Natural killer cell (primary cell): ENCODE data around the gene NR2C2. TPM values are rescaled to one million over a fixed set of nuclear protein-coding genes. Genes with fewer than 3 reads are reported as not detected.

ENCODE experiments used
- ATAC-seq, 3 donors: fragments of 150-1000 bp in 2 of 3; fragments of 200-7000 bp in 1 of 3; cut with Tn5 transposase; 1 replicate in 1 of 3; 2 replicates in 2 of 3; pipeline ENCODE4 v1.10.0; 2021; ENCODE audit warnings: mild to moderate bottlenecking in 2 of 3, moderate library complexity in 2 of 3
- DNase-seq, 2 donors: peaks; one replicate each; pipeline versions ENCODE4 v3.0.0 to v3.0.0-alpha.2; 2013 to 2021; ENCODE audit warnings: mixed read lengths in 1 of 2
- H3K27ac ChIP-seq: one replicate; pipeline ENCODE4 v1.5.1; 2013; ENCODE audit warnings: mild to moderate bottlenecking, low read length
- H3K27me3 ChIP-seq: one replicate; pipeline ENCODE4 v1.6.1; 2013; ENCODE audit warnings: low read length; ENCODE audit not compliant: control insufficient read depth, insufficient read depth
- H3K36me3 ChIP-seq: one replicate; pipeline ENCODE4 v1.6.1; 2013; ENCODE audit warnings: low read length; ENCODE audit not compliant: control insufficient read depth, insufficient read depth
- H3K4me1 ChIP-seq: one replicate; pipeline ENCODE4 v1.6.1; 2013; ENCODE audit warnings: low read length; ENCODE audit not compliant: control insufficient read depth, insufficient read depth
- H3K4me3 ChIP-seq: one replicate; pipeline ENCODE4 v1.5.1; 2013; ENCODE audit warnings: low read length
- H3K9me3 ChIP-seq: one replicate; pipeline ENCODE4 v1.6.1; 2013; ENCODE audit warnings: low read length; ENCODE audit not compliant: control insufficient read depth, insufficient read depth
- H3K27ac Mint-ChIP-seq, 2 donors: one replicate each; pipeline ENCODE4 v1.8.0; 2022; ENCODE audit warnings: mild to moderate bottlenecking in 2 of 2, mixed read lengths in 2 of 2, moderate library complexity in 1 of 2
- H3K27me3 Mint-ChIP-seq, 2 donors: one replicate each; pipeline ENCODE4 v1.8.0; 2022; ENCODE audit warnings: low read depth in 2 of 2, mixed read lengths in 2 of 2
- H3K36me3 Mint-ChIP-seq: one replicate; pipeline ENCODE4 v1.8.0; 2022; ENCODE audit warnings: mixed read lengths
- H3K4me1 Mint-ChIP-seq, 2 donors: one replicate each; pipeline ENCODE4 v1.8.0; 2022; ENCODE audit warnings: mixed read lengths in 2 of 2
- H3K4me3 Mint-ChIP-seq: one replicate; pipeline ENCODE4 v1.8.0; 2022; ENCODE audit warnings: mild to moderate bottlenecking, moderate library complexity, mixed read lengths
- H3K9me3 Mint-ChIP-seq, 2 donors: one replicate each; pipeline ENCODE4 v1.8.0; 2022; ENCODE audit warnings: mixed read lengths in 2 of 2
- CTCF ChIP-seq: fragments of 200-600 bp; IDR thresholded peaks from one replicate; pipeline ENCODE4 v1.8.0; 2022; ENCODE audit warnings: antibody characterized with exemption
- WGBS: methylation state at CpG from one replicate; pipeline ENCODE4 v1.1.7; 2013; ENCODE audit warnings: missing lambda C conversion rate; ENCODE audit not compliant: insufficient coverage; 5-methylcytosine and 5-hydroxymethylcytosine counted together
- intact Hi-C: fragments of 100-400 bp; cut with micrococcal nuclease; formaldehyde crosslinking; loops from one replicate; pipeline ENCODE4 v1.14.2; 2022
- total RNA-seq, 4 donors: library from RNA; stranded (reverse); fragments of 120-200 nt in 1 of 4; gene quantifications; one replicate each; pipeline versions ENCODE4 v1.2.3 to v1.2.4, GENCODE V29; 2013 to 2022

NR2C2 gene
- total RNA-seq, 3 donors from 2014 or later (not counting 1 experiment from before 2014, with no cell fraction given) = 70.4 to 94.3 (median 81.6) TPM

GRCh38 chr3:15010664-15011063 is 63.3 kb downstream of the NR2C2 start:
- H3K4me1 Mint-ChIP-seq = peaks cover 0 to 4% of the 10 kb centered on the region in 2 donors
- Histone ChIP-seq H3K27me3 (no peaks in the 10 kb centered on the region), H3K4me1 (no peaks in the 10 kb centered on the region), H3K27ac (no peak overlapping the region), H3K4me3 (no peak overlapping the region), H3K9me3 (no peaks in the 10 kb centered on the region), H3K36me3 (peaks cover 38% of the 10 kb centered on the region)
- H3K27me3 Mint-ChIP-seq = no peaks in the 10 kb centered on the region
- H3K36me3 Mint-ChIP-seq = peaks cover 16% of the 10 kb centered on the region
- no peak overlapping the region for H3K27ac Mint-ChIP-seq
- WGBS = 94% methylated on average over 1 of the region's 1 CpG
- H3K9me3 Mint-ChIP-seq = no peaks in the 10 kb centered on the region
- intact Hi-C loops = no loop called here
- no peak overlapping the region for H3K4me3 Mint-ChIP-seq
- DNase-seq = no peak
- TF ChIP-seq CTCF = no peak
- no peak for ATAC-seq

GRCh38 chr3:15011174-15011573 is 63.8 kb downstream of the NR2C2 start:
- H3K4me1 Mint-ChIP-seq = peaks cover 0 to 4% of the 10 kb centered on the region in 2 donors
- no peak for ATAC-seq
- TF ChIP-seq CTCF = no peak
- H3K4me3 ChIP-seq = no peak overlapping the region
- H3K36me3 ChIP-seq = peaks cover 40% of the 10 kb centered on the region
- no peaks in the 10 kb centered on the region for H3K9me3 Mint-ChIP-seq
- no peak overlapping the region for H3K4me3 Mint-ChIP-seq
- intact Hi-C loops = no loop called here
- peaks cover 17% of the 10 kb centered on the region for H3K36me3 Mint-ChIP-seq
- no peaks in the 10 kb centered on the region for H3K9me3 ChIP-seq
- 97% methylated on average over 5 of the region's 5 CpGs for WGBS
- no peak overlapping the region for H3K27ac ChIP-seq
- H3K27ac Mint-ChIP-seq = no peak overlapping the region
- DNase-seq = no peak
- H3K4me1 ChIP-seq = no peaks in the 10 kb centered on the region
- H3K27me3 ChIP-seq = no peaks in the 10 kb centered on the region
- H3K27me3 Mint-ChIP-seq = no peaks in the 10 kb centered on the region

GRCh38 chr3:15014606-15015328 is 67.4 kb downstream of the NR2C2 start:
- no peaks in the 10 kb centered on the region for H3K9me3 Mint-ChIP-seq
- ATAC-seq (no peak), DNase-seq (no peak)
- H3K36me3 Mint-ChIP-seq = peaks cover 35% of the 10 kb centered on the region
- WGBS = 93% methylated on average over 3 of the region's 3 CpGs
- no peak overlapping the region for H3K27ac Mint-ChIP-seq
- Histone ChIP-seq H3K9me3 (no peaks in the 10 kb centered on the region), H3K4me1 (no peaks in the 10 kb centered on the region), H3K36me3 (peaks cover 55% of the 10 kb centered on the region), H3K27me3 (no peaks in the 10 kb centered on the region), H3K27ac (no peak overlapping the region), H3K4me3 (no peak overlapping the region)
- no peak for TF ChIP-seq CTCF
- H3K4me1 Mint-ChIP-seq = no peaks in the 10 kb centered on the region
- H3K4me3 Mint-ChIP-seq = no peak overlapping the region
- intact Hi-C loops = no loop called here
- no peaks in the 10 kb centered on the region for H3K27me3 Mint-ChIP-seq

GRCh38 chr3:15015456-15015855 is 68.1 kb downstream of the NR2C2 start:
- no peak overlapping the region for H3K4me3 Mint-ChIP-seq
- DNase-seq (no peak), ATAC-seq (no peak)
- Histone ChIP-seq H3K27me3 (no peaks in the 10 kb centered on the region), H3K4me1 (no peaks in the 10 kb centered on the region), H3K27ac (no peak overlapping the region), H3K4me3 (no peak overlapping the region), H3K36me3 (peaks cover 62% of the 10 kb centered on the region), H3K9me3 (no peaks in the 10 kb centered on the region)
- H3K36me3 Mint-ChIP-seq = peaks cover 36% of the 10 kb centered on the region
- no peak overlapping the region for H3K27ac Mint-ChIP-seq
- intact Hi-C loops = no loop called here
- H3K27me3 Mint-ChIP-seq = no peaks in the 10 kb centered on the region
- no peaks in the 10 kb centered on the region for H3K4me1 Mint-ChIP-seq
- H3K9me3 Mint-ChIP-seq = no peaks in the 10 kb centered on the region
- 98% methylated on average over 4 of the region's 4 CpGs for WGBS
- TF ChIP-seq CTCF = no peak
